ENCODE measurements around the gene GEN1.

The GEN1 gene

DNA sequence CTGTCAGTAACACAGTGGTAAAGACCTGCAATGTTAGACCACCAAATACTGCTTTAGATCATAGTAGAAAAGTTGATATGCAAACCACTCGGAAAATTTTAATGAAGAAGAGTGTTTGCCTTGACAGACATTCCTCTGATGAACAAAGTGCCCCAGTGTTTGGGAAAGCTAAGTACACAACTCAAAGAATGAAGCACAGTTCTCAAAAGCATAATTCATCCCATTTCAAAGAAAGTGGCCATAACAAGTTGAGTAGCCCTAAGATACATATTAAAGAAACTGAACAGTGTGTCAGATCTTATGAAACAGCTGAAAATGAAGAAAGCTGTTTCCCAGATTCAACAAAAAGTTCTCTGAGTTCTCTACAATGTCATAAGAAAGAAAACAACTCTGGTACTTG, 27.5 kb downstream of the GEN1 start:
- no peak for DNase-seq (ENCODE audit: low read depth)

DNA sequence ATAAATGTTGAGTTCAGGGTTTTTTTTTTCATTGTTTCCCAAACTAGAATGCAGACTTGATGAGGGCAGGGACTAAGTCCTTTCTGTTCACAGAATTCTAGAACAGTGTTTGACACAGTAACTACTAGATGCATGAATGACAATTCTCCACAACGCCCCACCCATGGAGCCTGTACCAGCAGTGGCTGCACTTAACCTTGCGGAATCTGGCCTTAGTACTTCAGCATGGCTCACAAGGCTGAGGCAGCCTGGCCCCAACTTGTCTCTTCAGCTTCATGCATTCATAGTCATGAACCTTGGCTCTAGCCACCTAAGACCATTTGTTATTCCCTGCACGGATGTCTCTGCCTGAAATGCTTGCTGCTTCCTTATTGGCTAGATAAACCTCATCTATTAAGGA, 32.8 kb downstream of the GEN1 start:
- TF ChIP-seq, protein P1, sequence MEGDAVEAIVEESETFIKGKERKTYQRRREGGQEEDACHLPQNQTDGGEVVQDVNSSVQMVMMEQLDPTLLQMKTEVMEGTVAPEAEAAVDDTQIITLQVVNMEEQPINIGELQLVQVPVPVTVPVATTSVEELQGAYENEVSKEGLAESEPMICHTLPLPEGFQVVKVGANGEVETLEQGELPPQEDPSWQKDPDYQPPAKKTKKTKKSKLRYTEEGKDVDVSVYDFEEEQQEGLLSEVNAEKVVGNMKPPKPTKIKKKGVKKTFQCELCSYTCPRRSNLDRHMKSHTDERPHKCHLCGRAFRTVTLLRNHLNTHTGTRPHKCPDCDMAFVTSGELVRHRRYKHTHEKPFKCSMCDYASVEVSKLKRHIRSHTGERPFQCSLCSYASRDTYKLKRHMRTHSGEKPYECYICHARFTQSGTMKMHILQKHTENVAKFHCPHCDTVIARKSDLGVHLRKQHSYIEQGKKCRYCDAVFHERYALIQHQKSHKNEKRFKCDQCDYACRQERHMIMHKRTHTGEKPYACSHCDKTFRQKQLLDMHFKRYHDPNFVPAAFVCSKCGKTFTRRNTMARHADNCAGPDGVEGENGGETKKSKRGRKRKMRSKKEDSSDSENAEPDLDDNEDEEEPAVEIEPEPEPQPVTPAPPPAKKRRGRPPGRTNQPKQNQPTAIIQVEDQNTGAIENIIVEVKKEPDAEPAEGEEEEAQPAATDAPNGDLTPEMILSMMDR (IDR thresholded peaks at IDR 0.05; ENCODE audit: insufficient read depth, low read depth, low read length, missing control alignments) = no peak
- DNase-seq (ENCODE audit: low read depth) = no peak
- no peak overlapping the region for H3K4me3 ChIP-seq (ENCODE audit: low read length)

More for the DNA sequence above, 27.5 kb downstream of the GEN1 start:
- TF ChIP-seq, protein P1 (IDR thresholded peaks at IDR 0.05; ENCODE audit: insufficient read depth, low read depth, low read length, missing control alignments) = no peak
- no peak overlapping the region for H3K4me3 ChIP-seq (ENCODE audit: low read length)

DNA sequence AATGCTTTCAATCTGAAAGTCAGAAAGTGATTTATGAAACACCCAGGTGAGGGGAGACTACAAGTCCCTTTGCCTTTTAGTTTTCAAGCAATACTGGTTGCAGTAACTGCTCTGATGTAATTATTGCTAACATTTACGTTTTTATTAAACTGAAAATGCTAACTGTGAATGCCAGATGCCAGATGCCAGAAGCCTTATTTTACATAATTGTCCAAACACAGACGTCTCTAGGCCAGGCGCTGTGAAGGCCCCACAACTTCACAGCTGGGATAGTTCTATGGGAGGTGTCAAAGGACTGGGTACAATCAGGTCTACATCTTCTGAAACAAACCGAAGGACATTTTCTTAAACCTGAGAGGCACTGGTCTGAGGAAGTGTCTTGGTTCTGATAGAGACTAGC, 34.8 kb downstream of the GEN1 start:
- DNase-seq (ENCODE audit: low read depth) = no peak
- TF ChIP-seq, protein P1 (IDR thresholded peaks at IDR 0.05; ENCODE audit: insufficient read depth, low read depth, low read length, missing control alignments) = no peak
- no peak overlapping the region for H3K4me3 ChIP-seq (ENCODE audit: low read length)

DNA sequence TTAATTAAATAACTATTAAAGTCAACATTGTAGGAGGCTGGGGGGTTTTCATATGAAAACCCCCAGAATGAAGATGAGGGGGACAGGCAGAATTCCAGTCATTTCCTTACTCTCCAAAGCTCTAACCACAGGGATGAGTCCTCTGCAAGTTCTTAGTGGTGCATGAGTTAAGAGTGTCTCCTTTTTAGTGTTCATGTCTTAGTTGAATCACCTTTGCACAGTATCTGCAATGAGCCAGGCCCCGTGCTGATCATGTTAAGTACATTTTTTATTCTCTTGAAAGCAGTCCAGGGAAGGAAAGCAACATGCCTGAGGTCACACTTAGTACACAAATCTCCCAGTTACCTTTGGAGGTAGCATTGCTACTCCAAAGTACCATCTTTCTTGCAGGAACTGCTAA, 36.6 kb downstream of the GEN1 start:
- H3K4me3 ChIP-seq (ENCODE audit: low read length) = no peak overlapping the region
- no peak for DNase-seq (ENCODE audit: low read depth)
- TF ChIP-seq, protein P1 (IDR thresholded peaks at IDR 0.05; ENCODE audit: insufficient read depth, low read depth, low read length, missing control alignments) = no peak

DNA sequence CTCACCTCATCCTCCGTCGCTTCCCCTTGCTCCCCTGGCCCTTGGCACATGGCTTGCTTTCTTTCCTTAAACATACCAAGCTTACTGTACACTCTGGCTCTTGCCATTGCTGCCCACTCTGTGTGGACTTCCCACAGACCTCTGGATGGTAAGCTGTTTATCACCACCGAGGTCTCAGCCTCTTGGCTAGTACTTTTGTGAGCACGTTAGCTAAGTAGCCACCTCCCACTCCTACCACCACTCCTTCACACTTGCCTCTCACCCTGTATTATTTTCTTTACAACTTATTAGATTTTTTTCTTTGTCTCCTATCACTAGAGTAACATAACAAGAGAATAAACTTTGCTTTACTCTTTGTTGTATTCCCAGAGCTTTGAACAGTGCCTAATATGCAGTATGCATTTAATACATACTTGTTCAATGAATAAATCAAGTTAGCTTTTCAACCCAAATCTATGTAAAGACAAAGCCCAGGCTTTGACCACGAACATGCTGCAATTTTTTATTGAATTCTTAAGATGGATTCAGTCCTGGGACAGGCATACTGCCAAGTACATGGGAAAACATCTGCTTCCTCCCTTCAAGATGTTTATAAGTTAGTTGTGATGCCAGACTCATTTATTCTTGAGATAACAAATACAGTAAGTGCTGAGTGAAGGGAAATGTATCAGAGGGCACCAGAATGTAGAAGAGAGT, 37.3 kb downstream of the GEN1 start:
- no peak overlapping the region for H3K4me3 ChIP-seq (ENCODE audit: low read length)
- no peak for DNase-seq (ENCODE audit: low read depth)
- TF ChIP-seq, protein P1 (IDR thresholded peaks at IDR 0.05; ENCODE audit: insufficient read depth, low read depth, low read length, missing control alignments) = no peak

DNA sequence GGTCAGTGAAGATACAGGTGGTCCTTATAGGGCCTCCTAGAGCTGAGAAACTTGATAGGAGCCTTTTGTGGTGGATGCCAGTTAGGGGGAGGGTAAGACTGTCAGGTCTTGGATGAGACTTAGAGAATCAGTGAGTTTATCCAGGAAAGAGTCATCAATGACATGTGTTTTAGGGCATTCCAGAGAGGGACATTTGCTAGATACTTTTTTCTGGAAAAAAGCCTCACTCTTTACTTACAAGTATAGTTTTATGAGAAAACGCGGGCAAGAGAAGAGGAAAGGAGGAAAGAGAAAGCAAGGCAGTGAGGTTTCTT, 37.8 kb downstream of the GEN1 start:
- TF ChIP-seq, protein P1 (IDR thresholded peaks at IDR 0.05; ENCODE audit: insufficient read depth, low read depth, low read length, missing control alignments) = no peak
- no peak overlapping the region for H3K4me3 ChIP-seq (ENCODE audit: low read length)
- no peak for DNase-seq (ENCODE audit: low read depth)

DNA sequence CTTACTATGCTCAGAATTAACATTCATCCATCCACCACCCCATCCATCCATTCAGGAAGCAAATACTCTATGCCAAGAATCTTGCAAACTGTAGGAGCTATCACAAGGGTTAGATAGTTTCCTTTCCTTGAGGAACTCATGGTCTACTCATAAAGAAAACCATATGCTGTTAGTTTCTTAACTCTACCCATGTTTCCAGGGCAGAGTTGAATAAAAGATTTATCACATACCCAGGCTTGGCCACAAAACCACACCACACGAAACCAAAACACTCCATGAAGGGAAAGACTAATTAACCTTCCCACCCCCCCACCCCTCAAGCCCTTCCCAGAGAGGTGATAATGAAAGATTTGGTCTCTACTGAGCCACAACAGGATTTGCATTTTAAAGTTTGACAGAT, 38.6 kb downstream of the GEN1 start:
- TF ChIP-seq, protein P1 (IDR thresholded peaks at IDR 0.05; ENCODE audit: insufficient read depth, low read depth, low read length, missing control alignments) = no peak
- H3K4me3 ChIP-seq (ENCODE audit: low read length) = no peak overlapping the region
- no peak for DNase-seq (ENCODE audit: low read depth)

All from epithelial cell of esophagus (primary cell).